ENCODE results near the gene IGSF21. TPM values are rescaled to one million over a fixed set of nuclear protein-coding genes. Genes with fewer than 3 reads are reported as not detected.

IGSF21 gene
- total and polyA plus RNA-seq, 10 of the 15 experiments (the other 5 are each of a cell fraction or from before 2014, with no cell fraction given) = 0.03 to 0.49 TPM; not detected in 8

DNA sequence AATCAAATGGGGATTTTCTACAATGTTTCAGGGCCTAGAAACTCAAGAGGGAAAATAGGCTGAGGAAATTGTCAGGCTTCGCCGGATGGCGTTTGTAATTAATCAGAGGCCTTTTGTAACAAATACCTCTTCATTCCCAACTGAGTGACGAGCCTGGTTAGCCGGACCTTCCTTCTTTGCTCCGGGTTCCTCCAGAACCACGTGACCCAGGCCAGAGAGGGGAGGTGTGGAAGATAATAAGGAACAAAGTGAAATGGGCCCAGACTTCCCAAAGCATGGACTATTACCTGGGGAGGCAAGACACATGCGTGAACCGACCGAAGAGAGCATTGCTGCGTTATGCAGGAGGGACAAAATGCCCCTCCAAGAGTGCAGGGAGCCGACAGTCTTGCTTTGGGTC is 7.5 kb upstream of the IGSF21 start:
- TF ChIP-seq TCF3 (IDR thresholded peaks at IDR 0.05; ENCODE audit: borderline replicate concordance, insufficient read depth, low read depth, low read length) = no peak
- TF ChIP-seq RCOR1 (conservative IDR thresholded peaks at IDR 0.05; ENCODE audit: low read depth, low read length) = no peak
- TF ChIP-seq EED (IDR thresholded peaks at IDR 0.05; ENCODE audit: low read depth) = no peak
- TF ChIP-seq POLR2AphosphoS5 (IDR thresholded peaks at IDR 0.05; ENCODE audit: low read length) = no peak
- no peak for TF ChIP-seq RAD21 (IDR thresholded peaks at IDR 0.05; ENCODE audit: insufficient read depth, low read depth, low read length)
- no peak for TF ChIP-seq KLF5 (IDR thresholded peaks at IDR 0.05; ENCODE audit: partially characterized antibody)
- TF ChIP-seq, protein P1, sequence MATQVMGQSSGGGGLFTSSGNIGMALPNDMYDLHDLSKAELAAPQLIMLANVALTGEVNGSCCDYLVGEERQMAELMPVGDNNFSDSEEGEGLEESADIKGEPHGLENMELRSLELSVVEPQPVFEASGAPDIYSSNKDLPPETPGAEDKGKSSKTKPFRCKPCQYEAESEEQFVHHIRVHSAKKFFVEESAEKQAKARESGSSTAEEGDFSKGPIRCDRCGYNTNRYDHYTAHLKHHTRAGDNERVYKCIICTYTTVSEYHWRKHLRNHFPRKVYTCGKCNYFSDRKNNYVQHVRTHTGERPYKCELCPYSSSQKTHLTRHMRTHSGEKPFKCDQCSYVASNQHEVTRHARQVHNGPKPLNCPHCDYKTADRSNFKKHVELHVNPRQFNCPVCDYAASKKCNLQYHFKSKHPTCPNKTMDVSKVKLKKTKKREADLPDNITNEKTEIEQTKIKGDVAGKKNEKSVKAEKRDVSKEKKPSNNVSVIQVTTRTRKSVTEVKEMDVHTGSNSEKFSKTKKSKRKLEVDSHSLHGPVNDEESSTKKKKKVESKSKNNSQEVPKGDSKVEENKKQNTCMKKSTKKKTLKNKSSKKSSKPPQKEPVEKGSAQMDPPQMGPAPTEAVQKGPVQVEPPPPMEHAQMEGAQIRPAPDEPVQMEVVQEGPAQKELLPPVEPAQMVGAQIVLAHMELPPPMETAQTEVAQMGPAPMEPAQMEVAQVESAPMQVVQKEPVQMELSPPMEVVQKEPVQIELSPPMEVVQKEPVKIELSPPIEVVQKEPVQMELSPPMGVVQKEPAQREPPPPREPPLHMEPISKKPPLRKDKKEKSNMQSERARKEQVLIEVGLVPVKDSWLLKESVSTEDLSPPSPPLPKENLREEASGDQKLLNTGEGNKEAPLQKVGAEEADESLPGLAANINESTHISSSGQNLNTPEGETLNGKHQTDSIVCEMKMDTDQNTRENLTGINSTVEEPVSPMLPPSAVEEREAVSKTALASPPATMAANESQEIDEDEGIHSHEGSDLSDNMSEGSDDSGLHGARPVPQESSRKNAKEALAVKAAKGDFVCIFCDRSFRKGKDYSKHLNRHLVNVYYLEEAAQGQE (IDR thresholded peaks at IDR 0.05; ENCODE audit: low read depth, low read length) = no peak
- no peak overlapping the region for H2AFZ ChIP-seq (ENCODE audit: control insufficient read depth, low read depth, low read length)
- no peak for DNase-seq (ENCODE audit: low read depth, low spot score)
- no peak overlapping the region for H3K9ac ChIP-seq (ENCODE audit: control insufficient read depth, insufficient read depth, low read length)
- H3K27ac ChIP-seq (ENCODE audit: control insufficient read depth, insufficient read depth) = no peak overlapping the region
- no peak overlapping the region for H3K4me2 ChIP-seq (ENCODE audit: control insufficient read depth, insufficient read depth)
- no peak for ATAC-seq
- 36% methylated on average over 12 of the region's 12 CpGs for WGBS (ENCODE audit: insufficient coverage, insufficient replicate concordance, low lambda C conversion rate, missing lambda C conversion rate)
- H3K4me3 ChIP-seq = no peak overlapping the region
- CTCF ChIA-PET = interaction anchor here (0.8 to 2.9 kb wide), 12 partner anchors 9 to 439 kb away, joined by 3 to 15 read pairs (median 6); no protein-coding TSS in a partner anchor
- intact Hi-C loops (cut with micrococcal nuclease; ENCODE audit: unreplicated experiment) (loop anchor here (1.0 to 2.0 kb wide), 3 partner anchors 116 to 439 kb away; no protein-coding TSS in a partner anchor), in situ Hi-C loops (cut with MboI) (no loop called here)
- POLR2A ChIA-PET = no interaction called here
- RAD21 ChIA-PET (ENCODE audit: unreplicated experiment) = interaction anchor here (1.2 to 1.8 kb wide), 4 partner anchors 115 to 438 kb away, joined by 3 to 8 read pairs (median 6); no protein-coding TSS in a partner anchor
- H3K36me3 ChIP-seq (ENCODE audit: control insufficient read depth in 2 of 2, insufficient read depth in 2 of 2, low read length in 1 of 2) = no peaks in the 10 kb centered on the region
- no TSS peak for BruUV-seq (replicated peaks)
- SMC1A ChIA-PET (ENCODE audit: uncharacterized antibody, unreplicated experiment) = interaction anchor here (0.7 to 1.6 kb wide), 4 partner anchors 115 to 605 kb away, joined by 3 to 8 read pairs (median 4); no protein-coding TSS in a partner anchor
- H3K27me3 ChIP-seq (replicated peaks in 1 of 2; ENCODE audit: control insufficient read depth in 2 of 2, insufficient read depth in 2 of 2, low read length in 1 of 2) = peaks cover 0 to 2% of the 10 kb centered on the region in 2 experiments; a peak in 2 of 4 replicates
- no peaks in the 10 kb centered on the region for H3K9me3 ChIP-seq (replicated peaks; ENCODE audit: control insufficient read depth, insufficient read depth, low read length)
- no peak for FAIRE-seq
- no peaks in the 10 kb centered on the region for H4K20me1 ChIP-seq (ENCODE audit: control insufficient read depth, insufficient read depth)
- H3K79me2 ChIP-seq (ENCODE audit: control insufficient read depth, insufficient read depth, low read length) = no peaks in the 10 kb centered on the region
- H3K4me1 ChIP-seq (ENCODE audit: control insufficient read depth, insufficient read depth, low read length) = no peaks in the 10 kb centered on the region

Measured in GM12878 (cell line).